GM18499 (cell line): ENCODE results near the gene DHRS3.

ENCODE experiments used
- ATAC-seq: cut with Tn5 transposase; IDR thresholded peaks from one replicate; pipeline ENCODE4 v1.9.1; 2021; ENCODE audit warnings: moderate number of reproducible peaks; ENCODE audit not compliant: insufficient read depth, unreplicated experiment

Gene DHRS3

GRCh38 chr1:12618661-12618964, 603 bp upstream of the DHRS3 start:
- ATAC-seq = no peak

- ATAC-seq = no peak
Observed at GRCh38 chr1:12617511-12617900, 504 bp downstream of the DHRS3 start.

GRCh38 chr1:12616709-12617373, 1.2 kb downstream of the DHRS3 start:
- no peak for ATAC-seq

GRCh38 chr1:12615865-12616708, 1.9 kb downstream of the DHRS3 start:
- ATAC-seq = no peak

- no peak for ATAC-seq
Observed at GRCh38 chr1:12615159-12615864, 2.7 kb downstream of the DHRS3 start.

GRCh38 chr1:12614402-12615158, 3.4 kb downstream of the DHRS3 start:
- no peak for ATAC-seq

- no peak for ATAC-seq
Observed at GRCh38 chr1:12613180-12613579, 4.8 kb downstream of the DHRS3 start.

- no peak for ATAC-seq
Observed at GRCh38 chr1:12610941-12611340, 7.1 kb downstream of the DHRS3 start.

GRCh38 chr1:12610305-12610935, 7.6 kb downstream of the DHRS3 start:
- ATAC-seq = no peak

- no peak for ATAC-seq
Observed at GRCh38 chr1:12609469-12610003, 8.5 kb downstream of the DHRS3 start.

- no peak for ATAC-seq
Observed at GRCh38 chr1:12608311-12608957, 9.6 kb downstream of the DHRS3 start.

GRCh38 chr1:12607263-12607662, 10.7 kb downstream of the DHRS3 start:
- no peak for ATAC-seq

- no peak for ATAC-seq
Observed at GRCh38 chr1:12604986-12605385, 13.0 kb downstream of the DHRS3 start.

GRCh38 chr1:12604114-12604874, 13.7 kb downstream of the DHRS3 start:
- no peak for ATAC-seq

GRCh38 chr1:12603224-12603623, 14.8 kb downstream of the DHRS3 start:
- ATAC-seq = no peak

GRCh38 chr1:12602659-12603024, 15.4 kb downstream of the DHRS3 start:
- no peak for ATAC-seq

- ATAC-seq = no peak
Observed at GRCh38 chr1:12601700-12602658, 16.0 kb downstream of the DHRS3 start.
